GM19452 (cell line): ENCODE measurements around the gene ANKRD13D.
A peak's percentile ranks its signal among the peaks of the same experiment; 100 is the strongest.
"Not testable (repeated sequence)": the region's sequence is repeated elsewhere in the genome, so short reads cannot be mapped to it uniquely, and the experiment has no call there.

Experiments
- ATAC-seq: cut with Tn5 transposase; IDR thresholded peaks from one replicate; pipeline ENCODE4 v1.9.1; 2021; ENCODE audit not compliant: unreplicated experiment

The ANKRD13D gene

GRCh38 chr11:67317205-67317887 is 28.2 kb downstream of the ANKRD13D start:
- ATAC-seq, result peak; percentile 81

GRCh38 chr11:67317888-67318555 is 28.9 kb downstream of the ANKRD13D start:
- ATAC-seq, result peak; percentile 9

- ATAC-seq, result not testable (repeated sequence)
Measured at GRCh38 chr11:67318876-67319275, 29.8 kb downstream of the ANKRD13D start.

- ATAC-seq, result no peak
Measured at GRCh38 chr11:67320011-67320410, 30.9 kb downstream of the ANKRD13D start.

- ATAC-seq, result no peak
Measured at GRCh38 chr11:67320691-67321090, 31.6 kb downstream of the ANKRD13D start.

GRCh38 chr11:67321313-67321871 is 32.3 kb downstream of the ANKRD13D start:
- ATAC-seq, result no peak

GRCh38 chr11:67322049-67322448 is 32.9 kb downstream of the ANKRD13D start:
- no peak for ATAC-seq

- no peak for ATAC-seq
Measured at GRCh38 chr11:67323526-67323925, 34.4 kb downstream of the ANKRD13D start.

- no peak for ATAC-seq
Measured at GRCh38 chr11:67332081-67332691, 43.1 kb downstream of the ANKRD13D start.

- no peak for ATAC-seq
Measured at GRCh38 chr11:67337257-67337656, 48.2 kb downstream of the ANKRD13D start.

- no peak for ATAC-seq
Measured at GRCh38 chr11:67344264-67344663, 55.2 kb downstream of the ANKRD13D start.

- ATAC-seq, result no peak
Measured at GRCh38 chr11:67345247-67345919, 56.3 kb downstream of the ANKRD13D start.

GRCh38 chr11:67345920-67346819 is 57.1 kb downstream of the ANKRD13D start:
- ATAC-seq, result no peak

GRCh38 chr11:67347964-67348749 is 59.1 kb downstream of the ANKRD13D start:
- no peak for ATAC-seq

- no peak for ATAC-seq
Measured at GRCh38 chr11:67349036-67349435, 59.9 kb downstream of the ANKRD13D start.

GRCh38 chr11:67349457-67349856 is 60.4 kb downstream of the ANKRD13D start:
- no peak for ATAC-seq

GRCh38 chr11:67349928-67350465 is 60.9 kb downstream of the ANKRD13D start:
- ATAC-seq, result no peak

- ATAC-seq, result no peak
Measured at GRCh38 chr11:67351275-67352005, 62.3 kb downstream of the ANKRD13D start.
